ENCODE results near the gene TMED7. TPM values are rescaled to one million over a fixed set of nuclear protein-coding genes. Genes with fewer than 3 reads are reported as not detected.

Gene TMED7
- polyA plus RNA-seq, 1 of the 3 experiments (the other 2 are of a cell fraction) = 41.2 TPM

- H3K4me1 ChIP-seq (ENCODE audit: control insufficient read depth in 1 of 2, insufficient read depth in 2 of 2, low read depth in 1 of 2, low read length in 1 of 2) = no peaks in the 10 kb centered on the region; a peak in 2 of 4 replicates
- POLR2A ChIA-PET = no interaction called here
Observed at GRCh38 chr5:115605436-115605835, 20.4 kb downstream of the TMED7 start.

DNA sequence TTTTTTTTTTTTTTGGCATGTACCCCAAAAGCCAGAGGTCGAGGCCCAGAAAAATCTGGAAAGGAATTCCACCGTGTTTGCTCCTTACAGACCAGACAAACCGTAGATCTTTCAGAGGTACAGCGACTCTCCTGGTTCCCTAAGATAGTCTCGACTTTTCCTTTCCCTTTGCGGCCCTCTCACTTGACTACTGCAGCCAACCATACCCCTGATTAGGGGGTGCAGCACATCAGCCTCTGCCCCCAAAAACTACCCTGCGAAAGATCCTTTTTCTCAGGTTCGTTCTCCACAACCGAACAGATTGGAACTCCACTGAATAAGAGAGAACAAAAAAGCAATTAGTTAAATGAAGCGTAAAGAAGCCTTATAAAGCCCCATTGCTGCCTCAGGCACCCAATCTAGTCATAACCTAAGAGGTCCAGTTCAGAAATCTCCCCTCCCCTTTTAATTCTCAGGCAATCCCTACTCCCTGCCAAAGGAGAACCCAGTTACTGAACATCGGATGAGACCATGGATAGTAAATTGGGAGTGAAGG lies 23.2 kb downstream of the TMED7 start:
- Histone ChIP-seq H3K4me3 (ENCODE audit: low read depth in 2 of 2, low read length in 1 of 2) (no peak overlapping the region), H3K79me2 (ENCODE audit: insufficient read depth) (peaks cover 30% of the 10 kb centered on the region; the same call in 1 of the 2 replicates), H3K9me3 (no peaks in the 10 kb centered on the region), H3K27ac (ENCODE audit: low read depth in 2 of 2, low read length in 1 of 2) (no peak overlapping the region), H3K27me3 (ENCODE audit: insufficient read depth) (no peaks in the 10 kb centered on the region), H3K9ac (no peak overlapping the region), H3K9me2 (no peaks in the 10 kb centered on the region), H2AFZ (ENCODE audit: low read depth) (no peak overlapping the region), H3K36me3 (replicated peaks in 1 of 2; ENCODE audit: control insufficient read depth in 1 of 2, insufficient read depth in 2 of 2, low read length in 1 of 2) (peaks cover 34 to 39% of the 10 kb centered on the region in 2 experiments), H4K20me1 (ENCODE audit: insufficient read depth) (no peaks in the 10 kb centered on the region), H3K4me1 (ENCODE audit: control insufficient read depth in 1 of 2, insufficient read depth in 2 of 2, low read depth in 1 of 2, low read length in 1 of 2) (peaks cover 1 to 3% of the 10 kb centered on the region in 2 experiments; a peak in 2 of 4 replicates), H3K4me2 (no peak overlapping the region), H3F3A (replicated peaks; ENCODE audit: insufficient read depth) (peaks cover 13% of the 10 kb centered on the region)
- TF ChIP-seq FOXJ3 (CRISPR knock-in tag; IDR thresholded peaks at IDR 0.05) (no peak), RFX5 (IDR thresholded peaks at IDR 0.05; ENCODE audit: low read length) (no peak), MXI1 (IDR thresholded peaks at IDR 0.05; ENCODE audit: low read depth, low read length) (no peak), EZH2phosphoT487 (IDR thresholded peaks at IDR 0.05; ENCODE audit: borderline replicate concordance, low read depth) (no peak), NRF1 (IDR thresholded peaks at IDR 0.05; ENCODE audit: low read depth, low read length) (no peak), EP300 (IDR thresholded peaks at IDR 0.05; ENCODE audit: borderline replicate concordance in 1 of 2, low read depth in 1 of 2, low read length in 1 of 2) (no peak)
- WGBS (ENCODE audit: low lambda C conversion rate) = 92% methylated on average over 11 of the region's 11 CpGs
- ChIA-PET POLR2A (no interaction called here), CTCF (interaction anchor here (1.0 to 4.5 kb wide), 2 partner anchors 32 to 293 kb away, joined by 3 to 13 read pairs; no protein-coding TSS in a partner anchor)
- no peak for DNase-seq

More at GRCh38 chr5:115605436-115605835, 20.4 kb downstream of the TMED7 start:
- H4K20me1 ChIP-seq (ENCODE audit: insufficient read depth) = no peaks in the 10 kb centered on the region
- no peak overlapping the region for H3K27ac ChIP-seq (ENCODE audit: low read depth in 2 of 2, low read length in 1 of 2)
- WGBS (ENCODE audit: low lambda C conversion rate) = 96% methylated on average over 3 of the region's 3 CpGs
- peaks cover 40% of the 10 kb centered on the region; the same call in 1 of the 2 replicates for H3K79me2 ChIP-seq (ENCODE audit: insufficient read depth)
- H3K4me3 ChIP-seq (ENCODE audit: low read depth in 2 of 2, low read length in 1 of 2) = no peak overlapping the region
- H3K27me3 ChIP-seq (ENCODE audit: insufficient read depth) = no peaks in the 10 kb centered on the region
- peaks cover 46 to 52% of the 10 kb centered on the region in 2 experiments for H3K36me3 ChIP-seq (replicated peaks in 1 of 2; ENCODE audit: control insufficient read depth in 1 of 2, insufficient read depth in 2 of 2, low read length in 1 of 2)
- no peak overlapping the region for H2AFZ ChIP-seq (ENCODE audit: low read depth)
- peaks cover 7% of the 10 kb centered on the region for H3F3A ChIP-seq (replicated peaks; ENCODE audit: insufficient read depth)
- no peak overlapping the region for H3K4me2 ChIP-seq
- H3K9ac ChIP-seq = no peak overlapping the region
- CTCF ChIA-PET = interaction anchor here (0.6 to 0.7 kb wide), 2 partner anchors 18 to 296 kb away, joined by 3 read pairs; no protein-coding TSS in a partner anchor
- no peaks in the 10 kb centered on the region for H3K9me2 ChIP-seq
- no peaks in the 10 kb centered on the region for H3K9me3 ChIP-seq
- TF ChIP-seq EP300 (IDR thresholded peaks at IDR 0.05; ENCODE audit: borderline replicate concordance in 1 of 2, low read depth in 1 of 2, low read length in 1 of 2) (no peak), SMC3 (IDR thresholded peaks at IDR 0.05; ENCODE audit: low read depth, low read length) (no peak), NFIC (IDR thresholded peaks at IDR 0.05; ENCODE audit: borderline replicate concordance) (no peak), JUND (IDR thresholded peaks at IDR 0.05) (no peak)
- DNase-seq = no peak
